OCI-LY7 (cell line): ENCODE data around the gene CORO2A. TPM values are rescaled to one million over a fixed set of nuclear protein-coding genes. Genes with fewer than 3 reads are reported as not detected.

Experiments
- BruUV-seq: library from RNA; stranded (reverse); fragments of 400-500 nt; replicated peaks from 2 replicates; lab custom pipeline; 2021; lab: Mats Ljungman, UMichigan
- CTCF ChIA-PET: fragments of 300-600 bp; sonication (Branson Sonifier 250); formaldehyde crosslinking; loops from one replicate; lab custom pipeline; 2022; ENCODE audit warnings: antibody characterized with exemption; ENCODE audit not compliant: unreplicated experiment; lab: Charles Lee
- POLR2A ChIA-PET: fragments of 300-600 bp; sonication (Branson Sonifier 250); formaldehyde crosslinking; loops from one replicate; lab custom pipeline; 2022; ENCODE audit warnings: antibody characterized with exemption; lab: Charles Lee
- DNase-seq: peaks from one replicate; pipeline ENCODE4 v3.0.0-alpha.2; 2015; ENCODE audit warnings: low spot score
- H2AFZ ChIP-seq: fragments of 200-600 bp; sonication (generic), shearing (Covaris generic); 2 replicates; pipeline ENCODE4 v1.6.1; 2014; ENCODE audit warnings: mild to moderate bottlenecking, antibody characterized with exemption, low read length, moderate library complexity
- H3K27ac ChIP-seq: fragments of 200-600 bp; sonication (generic); 2 replicates; pipeline ENCODE4 v1.5.1; 2014; ENCODE audit warnings: mixed run types, low read depth, mild to moderate bottlenecking, moderate library complexity, low read length, inconsistent platforms; ENCODE audit not compliant: poor library complexity, severe bottlenecking
- H3K36me3 ChIP-seq: fragments of 200-600 bp; sonication (generic); 2 replicates; pipeline ENCODE4 v1.6.1; 2014; ENCODE audit warnings: mild to moderate bottlenecking, antibody characterized with exemption, low read length, moderate library complexity, mixed read lengths; ENCODE audit not compliant: insufficient read depth
- H3K4me1 ChIP-seq: fragments of 200-600 bp; sonication (generic); 2 replicates; pipeline ENCODE4 v1.5.1; 2014; ENCODE audit warnings: mild to moderate bottlenecking, low read length; ENCODE audit not compliant: insufficient read depth, poor library complexity, severe bottlenecking
- H3K4me2 ChIP-seq: fragments of 200-600 bp; sonication (generic); 2 replicates; pipeline ENCODE4 v1.6.1; 2014; ENCODE audit warnings: mild to moderate bottlenecking, low read length
- H3K4me3 ChIP-seq: fragments of 200-600 bp; sonication (generic); 2 replicates; pipeline ENCODE4 v1.5.1; 2014; ENCODE audit warnings: mild to moderate bottlenecking, low read depth, low read length; ENCODE audit not compliant: poor library complexity, severe bottlenecking
- H3K79me2 ChIP-seq: fragments of 200-600 bp; sonication (generic); 2 replicates; pipeline ENCODE4 v1.6.1; 2016; ENCODE audit warnings: low read depth, mild to moderate bottlenecking, low read length, moderate library complexity, mixed read lengths; ENCODE audit not compliant: insufficient read depth
- H3K9me2 ChIP-seq: fragments of 200-600 bp; sonication (generic); 2 replicates; pipeline ENCODE4 v1.6.1; 2016; ENCODE audit warnings: mild to moderate bottlenecking, low read length, mixed read lengths; ENCODE audit not compliant: insufficient read depth
- H3K9me3 ChIP-seq: fragments of 200-600 bp; sonication (generic); 2 replicates; pipeline ENCODE4 v1.6.1; 2014; ENCODE audit warnings: mild to moderate bottlenecking, mixed run types, low read length, mixed read lengths
- H4K20me1 ChIP-seq: fragments of 200-600 bp; sonication (generic); 2 replicates; pipeline ENCODE4 v1.6.1; 2014; ENCODE audit warnings: mild to moderate bottlenecking, antibody characterized with exemption, low read length, moderate library complexity, mixed read lengths; ENCODE audit not compliant: insufficient read depth
- CTCF ChIP-seq: fragments of 200-600 bp; sonication (generic); conservative IDR thresholded peaks from 2 replicates; pipeline ENCODE4 v1.5.1; 2014; ENCODE audit warnings: mild to moderate bottlenecking, antibody characterized with exemption, low read length, moderate library complexity, mixed read lengths
- EZH2phosphoT487 ChIP-seq: fragments of 200-600 bp; sonication (generic); IDR thresholded peaks from 2 replicates; pipeline ENCODE4 v1.6.1; 2018; ENCODE audit warnings: low read depth, borderline replicate concordance, mild to moderate bottlenecking, mixed run types, antibody characterized with exemption, low read length, moderate library complexity, mixed read lengths
- intact Hi-C: fragments of 100-400 bp; cut with micrococcal nuclease; formaldehyde crosslinking; loops from one replicate; pipeline ENCODE4 v1.10.0; 2022; ENCODE audit not compliant: unreplicated experiment
- total RNA-seq, 2 experiments: library from RNA; depleted of rRNA in 1 of 2; stranded (reverse); fragments of >200 nt in 1 of 2; shearing (Covaris generic) in 1 of 2; gene quantifications; 2 replicates each; pipeline ENCODE4 v1.2.3, GENCODE V29; 2014 to 2022

CORO2A gene
- total RNA-seq, 2 experiments from 2014 or later: 1.8 to 3.9 TPM

- ChIA-PET CTCF (no interaction called here), POLR2A (no interaction called here)
- Histone ChIP-seq H3K9me3 (no peaks in the 10 kb centered on the region), H3K4me1 (no peaks in the 10 kb centered on the region), H3K27ac (no peak overlapping the region), H3K4me3 (no peak overlapping the region), H3K79me2 (no peaks in the 10 kb centered on the region), H2AFZ (no peak overlapping the region), H3K4me2 (no peak overlapping the region), H3K9me2 (no peaks in the 10 kb centered on the region), H4K20me1 (no peaks in the 10 kb centered on the region), H3K36me3 (no peaks in the 10 kb centered on the region)
- BruUV-seq: no TSS peak
- TF ChIP-seq CTCF (no peak), EZH2phosphoT487 (no peak)
- intact Hi-C loops: no loop called here
- no peak for DNase-seq
These were observed 22.8 kb upstream of the CORO2A start for GRCh38 chr9:98215271-98215670.

- Histone ChIP-seq H3K79me2 (no peaks in the 10 kb centered on the region), H3K9me3 (no peaks in the 10 kb centered on the region), H3K4me2 (no peak overlapping the region), H3K9me2 (no peaks in the 10 kb centered on the region), H3K4me3 (no peak overlapping the region), H2AFZ (no peak overlapping the region), H4K20me1 (no peaks in the 10 kb centered on the region), H3K27ac (no peak overlapping the region), H3K4me1 (no peaks in the 10 kb centered on the region), H3K36me3 (no peaks in the 10 kb centered on the region)
- no peak for TF ChIP-seq EZH2phosphoT487
- POLR2A ChIA-PET: no interaction called here
- DNase-seq: no peak
- CTCF ChIA-PET: no interaction called here
- no TSS peak for BruUV-seq
- intact Hi-C loops: no loop called here
These were observed 22.4 kb upstream of the CORO2A start for GRCh38 chr9:98214811-98215210.

- POLR2A ChIA-PET: no interaction called here
- no TSS peak for BruUV-seq
- intact Hi-C loops: no loop called here
These were observed 18.8 kb upstream of the CORO2A start for GRCh38 chr9:98211260-98211659.

More at GRCh38 chr9:98211260-98211659, 18.8 kb upstream of the CORO2A start:
- H3K4me2 ChIP-seq: no peak overlapping the region
- TF ChIP-seq CTCF (no peak), EZH2phosphoT487 (no peak)
- H3K9me2 ChIP-seq: no peaks in the 10 kb centered on the region
- DNase-seq: no peak
- no peak overlapping the region for H3K27ac ChIP-seq
- CTCF ChIA-PET: interaction anchor here (0.8 kb wide), 1 partner anchor 109 kb away, joined by 3 read pairs; no protein-coding TSS in a partner anchor
- H3K79me2 ChIP-seq: no peaks in the 10 kb centered on the region
- H3K4me3 ChIP-seq: no peak overlapping the region
- peaks cover 8% of the 10 kb centered on the region for H3K4me1 ChIP-seq
- H3K9me3 ChIP-seq: no peaks in the 10 kb centered on the region
- H4K20me1 ChIP-seq: no peaks in the 10 kb centered on the region
- no peak overlapping the region for H2AFZ ChIP-seq
- no peaks in the 10 kb centered on the region for H3K36me3 ChIP-seq
